Measurements from ENCODE around the gene ARID3C. TPM values are rescaled to one million over a fixed set of nuclear protein-coding genes. Genes with fewer than 3 reads are reported as not detected.

Gene ARID3C
- total and polyA plus RNA-seq, 2 experiments from 2014 or later, result 0.49 TPM; not detected in 1

DNA sequence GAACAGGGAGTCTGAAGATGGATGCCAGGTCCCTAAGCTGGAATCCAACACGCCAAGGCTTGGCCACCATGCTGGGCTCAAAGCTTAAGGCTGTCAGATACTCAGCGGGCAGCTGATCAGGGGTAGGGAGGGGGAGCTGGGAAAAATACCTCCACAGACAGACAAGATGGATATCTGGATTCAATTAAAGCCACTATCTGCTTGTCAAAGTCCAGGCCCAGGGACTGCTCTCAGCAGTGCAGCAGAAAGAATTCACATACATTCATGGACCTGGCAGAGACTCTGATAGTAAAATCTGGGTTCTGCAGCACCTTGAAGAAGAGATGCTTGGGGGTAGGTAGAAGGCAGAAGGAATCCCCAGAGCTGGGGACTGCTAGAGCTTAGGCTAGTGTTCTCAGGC lies 13.7 kb downstream of the ARID3C start:
- H3K4me3 ChIP-seq, result no peak overlapping the region
- Mint-ChIP-seq H3K9me3 (no peaks in the 10 kb centered on the region), H3K4me3 (no peak overlapping the region), H3K27me3 (ENCODE audit: insufficient read depth, low read depth, poor library complexity) (peaks cover 23% of the 10 kb centered on the region), H3K27ac (no peak overlapping the region), H3K36me3 (ENCODE audit: low read depth) (no peaks in the 10 kb centered on the region), H3K4me1 (peaks cover 14% of the 10 kb centered on the region)
- H3K27ac ChIP-seq (ENCODE audit: low read depth), result no peak overlapping the region
- no peaks in the 10 kb centered on the region for H3K79me2 ChIP-seq (replicated peaks; ENCODE audit: insufficient read depth)
- no peak for DNase-seq (ENCODE audit: low spot score)
- TF ChIP-seq EZH2phosphoT487 (IDR thresholded peaks at IDR 0.05; ENCODE audit: unreplicated experiment) (no peak), POLR2AphosphoS5 (IDR thresholded peaks at IDR 0.05; ENCODE audit: low read depth) (no peak)
- TF ChIP-seq, protein P1, sequence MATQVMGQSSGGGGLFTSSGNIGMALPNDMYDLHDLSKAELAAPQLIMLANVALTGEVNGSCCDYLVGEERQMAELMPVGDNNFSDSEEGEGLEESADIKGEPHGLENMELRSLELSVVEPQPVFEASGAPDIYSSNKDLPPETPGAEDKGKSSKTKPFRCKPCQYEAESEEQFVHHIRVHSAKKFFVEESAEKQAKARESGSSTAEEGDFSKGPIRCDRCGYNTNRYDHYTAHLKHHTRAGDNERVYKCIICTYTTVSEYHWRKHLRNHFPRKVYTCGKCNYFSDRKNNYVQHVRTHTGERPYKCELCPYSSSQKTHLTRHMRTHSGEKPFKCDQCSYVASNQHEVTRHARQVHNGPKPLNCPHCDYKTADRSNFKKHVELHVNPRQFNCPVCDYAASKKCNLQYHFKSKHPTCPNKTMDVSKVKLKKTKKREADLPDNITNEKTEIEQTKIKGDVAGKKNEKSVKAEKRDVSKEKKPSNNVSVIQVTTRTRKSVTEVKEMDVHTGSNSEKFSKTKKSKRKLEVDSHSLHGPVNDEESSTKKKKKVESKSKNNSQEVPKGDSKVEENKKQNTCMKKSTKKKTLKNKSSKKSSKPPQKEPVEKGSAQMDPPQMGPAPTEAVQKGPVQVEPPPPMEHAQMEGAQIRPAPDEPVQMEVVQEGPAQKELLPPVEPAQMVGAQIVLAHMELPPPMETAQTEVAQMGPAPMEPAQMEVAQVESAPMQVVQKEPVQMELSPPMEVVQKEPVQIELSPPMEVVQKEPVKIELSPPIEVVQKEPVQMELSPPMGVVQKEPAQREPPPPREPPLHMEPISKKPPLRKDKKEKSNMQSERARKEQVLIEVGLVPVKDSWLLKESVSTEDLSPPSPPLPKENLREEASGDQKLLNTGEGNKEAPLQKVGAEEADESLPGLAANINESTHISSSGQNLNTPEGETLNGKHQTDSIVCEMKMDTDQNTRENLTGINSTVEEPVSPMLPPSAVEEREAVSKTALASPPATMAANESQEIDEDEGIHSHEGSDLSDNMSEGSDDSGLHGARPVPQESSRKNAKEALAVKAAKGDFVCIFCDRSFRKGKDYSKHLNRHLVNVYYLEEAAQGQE (IDR thresholded peaks at IDR 0.05; ENCODE audit: unreplicated experiment), result no peak
- peaks cover 11% of the 10 kb centered on the region for H3K27me3 ChIP-seq (ENCODE audit: insufficient read depth)
- H3K4me1 ChIP-seq (ENCODE audit: insufficient read depth), result peaks cover 10% of the 10 kb centered on the region; the same call in 1 of the 2 replicates
- H3K4me2 ChIP-seq, result no peak overlapping the region
- no peaks in the 10 kb centered on the region for H4K20me1 ChIP-seq (replicated peaks; ENCODE audit: insufficient read depth)
- no peak for ATAC-seq
- H3K9me2 ChIP-seq (ENCODE audit: insufficient read depth), result no peaks in the 10 kb centered on the region
- H3K36me3 ChIP-seq (ENCODE audit: insufficient read depth), result no peaks in the 10 kb centered on the region
- no peak overlapping the region for H2AFZ ChIP-seq
- 0 out of 2 replicates have a peak, but pooled peaks cover 3% of the 10 kb centered on the region for H3F3A ChIP-seq (replicated peaks; ENCODE audit: low read depth)

DNA sequence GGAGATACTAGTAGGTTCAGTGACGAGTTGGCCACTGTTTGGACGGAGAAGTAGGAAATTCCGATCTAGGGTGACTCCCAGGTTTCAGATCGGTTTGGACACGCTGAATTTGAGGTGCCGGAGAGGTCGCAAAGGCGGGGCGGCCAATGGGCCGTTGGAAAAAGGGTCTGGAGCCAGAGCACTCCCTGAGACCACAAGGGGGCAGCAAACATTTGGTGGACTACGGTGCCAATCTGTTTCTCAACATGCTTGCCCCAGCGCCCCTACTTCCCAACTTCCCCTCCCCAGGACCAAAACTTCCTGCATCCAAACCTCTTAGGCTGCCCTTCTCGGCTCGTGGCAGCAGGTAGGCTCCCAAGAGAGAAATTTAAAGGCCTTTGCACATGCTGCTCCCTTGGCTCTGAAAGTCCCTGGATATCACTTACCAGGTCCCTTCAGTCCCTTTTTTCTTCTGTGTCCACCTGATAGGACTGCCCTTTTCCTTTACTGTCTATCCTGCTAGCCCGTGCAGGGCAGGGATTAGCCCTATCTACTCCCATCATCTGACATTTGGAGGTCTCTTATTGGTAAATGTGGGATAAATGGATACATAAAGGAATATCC lies 16.0 kb downstream of the ARID3C start:
- Histone ChIP-seq H3K4me2 (peak overlapping the region; percentile 94), H3K9me2 (ENCODE audit: insufficient read depth) (no peaks in the 10 kb centered on the region), H2AFZ (peak overlapping the region; percentile 97), H3K36me3 (ENCODE audit: insufficient read depth) (no peaks in the 10 kb centered on the region), H3K27ac (ENCODE audit: low read depth) (no peak overlapping the region), H3K27me3 (ENCODE audit: insufficient read depth) (peaks cover 5% of the 10 kb centered on the region), H4K20me1 (replicated peaks; ENCODE audit: insufficient read depth) (no peaks in the 10 kb centered on the region), H3F3A (replicated peaks; ENCODE audit: low read depth) (0 out of 2 replicates have a peak, but pooled peaks cover 3% of the 10 kb centered on the region), H3K4me1 (ENCODE audit: insufficient read depth) (peaks cover 7% of the 10 kb centered on the region; the same call in 1 of the 2 replicates), H3K4me3 (peak overlapping the region; percentile 86), H3K79me2 (replicated peaks; ENCODE audit: insufficient read depth) (no peaks in the 10 kb centered on the region)
- TF ChIP-seq POLR2AphosphoS5 (IDR thresholded peaks at IDR 0.05; ENCODE audit: low read depth) (no peak), CREB1 (CRISPR knock-in tag; IDR thresholded peaks at IDR 0.05; ENCODE audit: low read depth) (no peak), EZH2 (IDR thresholded peaks at IDR 0.05; ENCODE audit: low read depth, unreplicated experiment) (peak; percentile 0), NANOG (IDR thresholded peaks at IDR 0.05; ENCODE audit: borderline replicate concordance) (no peak), ZNF331 (CRISPR knock-in tag; IDR thresholded peaks at IDR 0.05; ENCODE audit: low read depth) (no peak), STAT1 (IDR thresholded peaks at IDR 0.05; ENCODE audit: unreplicated experiment) (no peak), ZNF114 (CRISPR knock-in tag; IDR thresholded peaks at IDR 0.05) (no peak)
- TF ChIP-seq, protein P2, sequence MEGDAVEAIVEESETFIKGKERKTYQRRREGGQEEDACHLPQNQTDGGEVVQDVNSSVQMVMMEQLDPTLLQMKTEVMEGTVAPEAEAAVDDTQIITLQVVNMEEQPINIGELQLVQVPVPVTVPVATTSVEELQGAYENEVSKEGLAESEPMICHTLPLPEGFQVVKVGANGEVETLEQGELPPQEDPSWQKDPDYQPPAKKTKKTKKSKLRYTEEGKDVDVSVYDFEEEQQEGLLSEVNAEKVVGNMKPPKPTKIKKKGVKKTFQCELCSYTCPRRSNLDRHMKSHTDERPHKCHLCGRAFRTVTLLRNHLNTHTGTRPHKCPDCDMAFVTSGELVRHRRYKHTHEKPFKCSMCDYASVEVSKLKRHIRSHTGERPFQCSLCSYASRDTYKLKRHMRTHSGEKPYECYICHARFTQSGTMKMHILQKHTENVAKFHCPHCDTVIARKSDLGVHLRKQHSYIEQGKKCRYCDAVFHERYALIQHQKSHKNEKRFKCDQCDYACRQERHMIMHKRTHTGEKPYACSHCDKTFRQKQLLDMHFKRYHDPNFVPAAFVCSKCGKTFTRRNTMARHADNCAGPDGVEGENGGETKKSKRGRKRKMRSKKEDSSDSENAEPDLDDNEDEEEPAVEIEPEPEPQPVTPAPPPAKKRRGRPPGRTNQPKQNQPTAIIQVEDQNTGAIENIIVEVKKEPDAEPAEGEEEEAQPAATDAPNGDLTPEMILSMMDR (conservative IDR thresholded peaks at IDR 0.05; ENCODE audit: low read depth in 2 of 2), result peak; percentile 79 to 87
- Mint-ChIP-seq H3K9me3 (no peaks in the 10 kb centered on the region), H3K4me3 (peak overlapping the region; percentile 93), H3K36me3 (ENCODE audit: low read depth) (no peaks in the 10 kb centered on the region), H3K27me3 (ENCODE audit: insufficient read depth, low read depth, poor library complexity) (peaks cover 19% of the 10 kb centered on the region), H3K27ac (no peak overlapping the region), H3K4me1 (peaks cover 11% of the 10 kb centered on the region)
- DNase-seq (ENCODE audit: low spot score) (peak; percentile 96), ATAC-seq (peak; percentile 81)

Data from GM23338 (cell line).